AG10803 (cell line): Measurements from ENCODE around the gene KRT33B.

Experiments
- DNase-seq: peaks from one replicate; pipeline ENCODE4 v3.0.0; 2010; ENCODE audit warnings: low read depth
- H3K4me3 ChIP-seq: 2 replicates; pipeline ENCODE4 v1.5.1; 2011; ENCODE audit warnings: mild to moderate bottlenecking, low read length, control low read depth
- TF ChIP-seq, protein P1 (sequence below): conservative IDR thresholded peaks from 2 replicates; pipeline ENCODE4 v1.5.1; 2011; ENCODE audit warnings: mild to moderate bottlenecking, low read length, control low read depth, inconsistent platforms

KRT33B gene

DNA sequence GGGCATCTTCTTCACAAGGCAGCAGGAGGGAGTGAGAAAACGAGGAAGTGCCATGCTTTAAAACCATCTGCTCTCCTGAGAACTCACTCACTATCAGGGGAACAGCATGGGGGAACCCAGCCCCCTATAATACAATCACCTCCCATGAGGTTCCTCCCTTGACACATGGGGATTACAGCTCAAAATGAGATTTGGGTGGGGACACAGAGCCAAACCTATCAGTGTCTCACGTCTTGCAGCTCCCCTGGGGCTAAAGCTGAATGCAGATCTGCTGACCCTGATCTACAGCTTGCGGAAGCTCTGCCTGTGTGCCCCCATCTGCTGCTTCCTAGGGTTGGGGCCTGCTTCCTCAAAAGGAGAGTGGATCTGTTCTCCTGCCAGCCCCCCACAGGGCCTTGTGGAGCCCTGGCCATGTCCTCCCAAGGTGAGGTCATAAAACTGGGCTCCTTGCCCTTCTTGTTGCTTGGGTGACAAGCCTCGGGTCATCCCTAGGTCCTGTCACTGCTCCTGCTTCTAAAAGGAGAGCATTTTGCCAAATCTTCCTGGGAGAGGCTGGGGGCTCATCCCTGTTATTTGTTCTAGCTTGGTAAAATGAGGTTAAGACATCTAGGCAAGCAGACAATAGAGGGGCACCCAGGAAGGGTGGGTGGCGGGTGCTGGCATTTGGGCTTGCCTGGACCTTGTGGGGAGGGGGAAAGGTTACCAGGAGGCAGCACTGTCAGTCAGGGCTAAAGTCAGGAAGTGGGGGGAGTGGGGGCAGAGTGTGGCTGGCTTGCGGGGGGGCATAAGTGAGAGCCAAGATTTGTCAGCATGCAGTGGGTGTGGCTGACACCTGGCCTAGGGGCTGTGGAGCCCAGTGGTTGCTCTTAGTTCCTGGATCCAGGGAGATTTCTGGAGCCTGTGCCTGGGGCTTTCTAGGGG lies 35.0 kb downstream of the KRT33B start:
- no peak overlapping the region for H3K4me3 ChIP-seq
- no peak for DNase-seq
- TF ChIP-seq, protein P1, sequence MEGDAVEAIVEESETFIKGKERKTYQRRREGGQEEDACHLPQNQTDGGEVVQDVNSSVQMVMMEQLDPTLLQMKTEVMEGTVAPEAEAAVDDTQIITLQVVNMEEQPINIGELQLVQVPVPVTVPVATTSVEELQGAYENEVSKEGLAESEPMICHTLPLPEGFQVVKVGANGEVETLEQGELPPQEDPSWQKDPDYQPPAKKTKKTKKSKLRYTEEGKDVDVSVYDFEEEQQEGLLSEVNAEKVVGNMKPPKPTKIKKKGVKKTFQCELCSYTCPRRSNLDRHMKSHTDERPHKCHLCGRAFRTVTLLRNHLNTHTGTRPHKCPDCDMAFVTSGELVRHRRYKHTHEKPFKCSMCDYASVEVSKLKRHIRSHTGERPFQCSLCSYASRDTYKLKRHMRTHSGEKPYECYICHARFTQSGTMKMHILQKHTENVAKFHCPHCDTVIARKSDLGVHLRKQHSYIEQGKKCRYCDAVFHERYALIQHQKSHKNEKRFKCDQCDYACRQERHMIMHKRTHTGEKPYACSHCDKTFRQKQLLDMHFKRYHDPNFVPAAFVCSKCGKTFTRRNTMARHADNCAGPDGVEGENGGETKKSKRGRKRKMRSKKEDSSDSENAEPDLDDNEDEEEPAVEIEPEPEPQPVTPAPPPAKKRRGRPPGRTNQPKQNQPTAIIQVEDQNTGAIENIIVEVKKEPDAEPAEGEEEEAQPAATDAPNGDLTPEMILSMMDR = no peak

DNA sequence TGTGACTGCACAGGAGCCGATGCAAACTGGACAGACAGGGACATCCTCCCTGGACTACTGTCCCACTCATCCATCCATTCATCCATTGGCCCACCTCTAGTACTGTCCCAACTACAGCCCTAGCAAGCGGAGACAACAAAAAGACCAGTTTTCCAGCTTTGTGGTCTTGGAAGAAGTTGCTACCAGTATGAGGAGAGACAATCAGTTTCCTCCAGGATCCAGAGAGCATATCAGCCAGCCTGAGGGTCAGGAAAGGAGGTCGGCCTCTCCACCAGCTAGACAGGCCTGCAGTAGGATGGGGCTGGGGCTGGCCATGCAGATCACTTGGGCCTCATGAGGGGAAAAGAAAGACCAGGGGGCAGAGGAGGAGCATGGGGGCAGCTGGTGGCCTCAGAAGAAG lies 35.8 kb downstream of the KRT33B start:
- no peak for DNase-seq
- no peak overlapping the region for H3K4me3 ChIP-seq
- TF ChIP-seq, protein P1 = no peak

DNA sequence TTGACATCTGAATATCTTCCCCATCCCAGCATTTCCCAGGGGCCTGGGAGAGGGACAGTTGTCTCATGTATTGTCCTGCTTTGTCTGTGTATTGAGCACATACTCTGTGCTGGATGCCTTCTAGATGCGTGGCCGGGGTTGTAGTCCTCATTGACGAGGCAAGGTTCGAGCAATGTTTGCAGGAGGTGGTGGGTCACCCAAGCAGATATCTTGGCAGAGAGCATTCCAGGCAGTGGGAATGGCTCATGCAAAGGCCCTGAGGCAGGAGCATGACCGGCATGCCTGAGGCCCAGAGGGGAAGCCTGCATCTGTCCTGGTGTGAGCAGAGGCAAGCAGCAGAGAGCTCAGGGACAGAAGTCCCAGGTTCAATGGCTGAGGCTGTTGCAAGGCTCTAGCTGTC lies 36.5 kb downstream of the KRT33B start:
- TF ChIP-seq, protein P1 = no peak
- H3K4me3 ChIP-seq = no peak overlapping the region
- no peak for DNase-seq

DNA sequence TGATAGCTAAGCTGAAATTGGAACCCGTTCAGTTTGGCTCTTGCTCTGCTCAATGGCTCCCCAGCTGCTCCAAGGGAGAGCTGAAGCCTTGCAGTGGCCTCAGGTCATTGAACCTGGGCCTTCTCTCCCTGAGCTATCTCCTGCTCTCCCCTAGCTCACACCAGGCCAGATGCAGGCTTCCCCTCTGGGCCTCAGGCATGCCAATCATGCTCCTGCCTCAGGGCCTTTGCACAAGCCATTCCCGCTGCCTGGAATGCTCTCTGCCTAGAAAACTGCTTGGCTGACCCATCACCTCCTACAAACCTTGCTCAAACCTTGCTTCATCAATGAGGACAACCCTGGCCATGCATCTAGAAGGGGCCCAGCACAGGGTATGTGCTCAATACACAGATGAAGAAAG lies 37.4 kb downstream of the KRT33B start:
- TF ChIP-seq, protein P1 = no peak
- no peak for DNase-seq
- H3K4me3 ChIP-seq = no peak overlapping the region

DNA sequence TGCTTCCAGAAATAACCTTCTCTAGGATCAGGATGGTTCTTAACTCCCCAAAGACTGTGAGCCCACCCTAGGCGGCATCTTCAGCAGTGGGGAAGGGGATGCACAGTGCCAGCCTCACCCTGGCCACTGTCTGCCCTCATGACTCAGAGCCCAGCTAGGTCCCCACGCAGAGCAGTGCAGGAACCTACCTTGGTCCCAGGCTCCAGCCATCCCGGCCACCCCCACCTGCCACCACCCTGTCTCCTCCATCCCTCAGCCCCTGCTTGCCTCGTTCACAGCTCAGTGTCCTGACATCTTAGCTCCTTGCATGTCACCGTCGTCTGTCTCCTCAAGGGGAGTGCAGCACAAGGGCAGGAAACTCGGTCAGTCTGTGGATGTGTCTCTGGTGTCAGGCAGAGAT lies 38.0 kb downstream of the KRT33B start:
- DNase-seq = no peak
- H3K4me3 ChIP-seq = no peak overlapping the region
- TF ChIP-seq, protein P1 = no peak

DNA sequence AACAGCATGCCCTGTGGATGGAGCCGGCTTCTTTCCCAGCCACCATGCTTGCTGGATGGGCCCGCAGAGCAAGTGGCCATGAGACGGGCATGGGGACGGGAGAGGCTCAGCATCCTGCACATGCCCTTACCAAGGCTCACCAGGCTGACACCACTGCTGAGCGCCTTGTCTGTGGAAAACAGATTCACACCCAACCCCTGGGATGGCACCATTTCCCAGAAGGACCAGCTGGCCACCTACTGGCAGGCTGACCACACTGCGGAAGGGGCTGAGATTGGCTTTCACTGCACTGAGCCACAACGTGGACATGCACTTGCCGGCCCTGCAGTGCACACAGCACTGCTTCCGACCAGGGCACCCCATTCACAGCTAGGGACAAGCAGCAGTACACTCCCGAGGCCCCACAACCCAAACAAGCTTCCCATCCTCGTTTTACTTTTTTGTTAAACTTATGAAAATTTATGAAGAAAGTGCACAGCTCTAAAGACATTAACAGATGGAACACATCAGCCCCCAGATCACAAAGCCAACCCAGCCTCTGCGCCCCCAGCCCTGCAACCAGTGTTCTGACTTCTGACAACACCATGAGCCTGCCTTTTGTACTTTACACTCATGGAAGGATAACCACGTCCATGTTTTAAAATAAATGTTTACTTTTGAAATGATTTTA lies 40.2 kb downstream of the KRT33B start:
- TF ChIP-seq, protein P1 = peak; percentile 88
- peak; percentile 64 for DNase-seq
- no peak overlapping the region for H3K4me3 ChIP-seq

DNA sequence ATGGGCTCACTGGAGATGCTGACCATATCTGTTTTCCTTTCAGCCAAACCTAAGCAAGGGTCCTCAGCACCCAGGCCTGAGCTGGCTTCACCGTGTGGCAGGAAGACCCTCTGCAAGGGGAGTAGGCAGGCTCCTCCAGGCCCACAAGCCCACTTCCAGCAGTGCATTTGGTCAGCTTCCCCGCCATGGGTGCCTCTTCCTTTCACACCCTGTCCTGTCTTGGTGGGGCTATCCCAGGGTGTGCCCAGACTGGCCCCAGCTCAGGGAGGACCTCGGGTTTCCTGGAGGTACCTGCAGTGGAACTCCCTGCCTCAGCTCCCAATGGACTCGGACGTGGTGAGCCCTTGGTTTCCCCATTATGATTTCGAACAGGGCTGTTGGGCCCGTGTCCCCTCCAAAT lies 41.4 kb downstream of the KRT33B start:
- no peak for DNase-seq
- no peak overlapping the region for H3K4me3 ChIP-seq
- TF ChIP-seq, protein P1 = no peak
